ENCODE measurements around the gene VDAC1. TPM values are rescaled to one million over a fixed set of nuclear protein-coding genes. Genes with fewer than 3 reads are reported as not detected.
"Not testable (repeated sequence)": the region's sequence is repeated elsewhere in the genome, so short reads cannot be mapped to it uniquely, and the experiment has no call there.

Gene VDAC1
- total RNA-seq, 1 donor from 2014 or later: 116 TPM

GRCh38 chr5:133995341-133995740 lies 9.4 kb downstream of the VDAC1 start:
- no peak for DNase-seq

GRCh38 chr5:133994990-133995333 lies 9.8 kb downstream of the VDAC1 start:
- no peak for DNase-seq

- DNase-seq: no peak
Measured at GRCh38 chr5:133994297-133994989, 10.3 kb downstream of the VDAC1 start.

- DNase-seq: no peak
Measured at GRCh38 chr5:133993185-133993936, 11.4 kb downstream of the VDAC1 start.

- DNase-seq: no peak
Measured at GRCh38 chr5:133992429-133993155, 12.2 kb downstream of the VDAC1 start.

- no peak for DNase-seq
Measured at GRCh38 chr5:133991171-133991910, 13.4 kb downstream of the VDAC1 start.

GRCh38 chr5:133990396-133990795 lies 14.4 kb downstream of the VDAC1 start:
- no peak for DNase-seq

- DNase-seq: no peak
Measured at GRCh38 chr5:133985540-133986180, 19.1 kb downstream of the VDAC1 start.

GRCh38 chr5:133983674-133984073 lies 21.1 kb downstream of the VDAC1 start:
- DNase-seq: no peak

- no peak for DNase-seq
Measured at GRCh38 chr5:133981714-133982113, 23.1 kb downstream of the VDAC1 start.

- no peak for DNase-seq
Measured at GRCh38 chr5:133980652-133981051, 24.1 kb downstream of the VDAC1 start.

- DNase-seq: no peak
Measured at GRCh38 chr5:133978943-133979342, 25.8 kb downstream of the VDAC1 start.

- DNase-seq: no peak
Measured at GRCh38 chr5:133977858-133978257, 26.9 kb downstream of the VDAC1 start.

- no peak for DNase-seq
Measured at GRCh38 chr5:133977161-133977787, 27.5 kb downstream of the VDAC1 start.

GRCh38 chr5:133975546-133975945 lies 29.2 kb downstream of the VDAC1 start:
- DNase-seq: not testable (repeated sequence)

- DNase-seq: no peak
Measured at GRCh38 chr5:133974142-133974541, 30.6 kb downstream of the VDAC1 start.

- no peak for DNase-seq
Measured at GRCh38 chr5:133970325-133970909, 34.4 kb downstream of the VDAC1 start.

GRCh38 chr5:133969654-133970324 lies 35.0 kb downstream of the VDAC1 start:
- no peak for DNase-seq

GRCh38 chr5:133968204-133968980 lies 36.4 kb downstream of the VDAC1 start, which contains the start of gene C5orf15:
TSS of gene C5orf15 (minus strand) at chr5:133968625. CDS start at chr5:133968584, 41 bp downstream.
- DNase-seq: peak; percentile 98
